Right lung (tissue), 5 donors: ENCODE data around the gene FN3KRP. TPM values are rescaled to one million over a fixed set of nuclear protein-coding genes. Genes with fewer than 3 reads are reported as not detected.
"Not testable (repeated sequence)": the region's sequence is repeated elsewhere in the genome, so short reads cannot be mapped to it uniquely, and the experiment has no call there.

Source experiments
- DNase-seq, 2 donors: peaks; one replicate each; pipeline ENCODE4 v3.0.0-alpha.2; 2013
- polyA plus RNA-seq, 5 donors: library from polyadenylated mRNA; unstranded; fragments of 120-200 nt; gene quantifications; one replicate each; pipeline versions ENCODE4 v1.2.1 to v1.2.3, GENCODE V29; 2013; ENCODE audit warnings: inconsistent platforms in 1 of 5, low replicate concordance in 1 of 5; ENCODE audit not compliant: insufficient read length in 5 of 5, insufficient read depth in 1 of 5

The FN3KRP gene
- polyA plus RNA-seq, 5 donors: 41.8 to 56.7 (median 53.0) TPM

- no peak for DNase-seq
These were observed 24.6 kb downstream of the FN3KRP start for GRCh38 chr17:82740906-82741759.

- DNase-seq: no peak
These were observed 27.1 kb downstream of the FN3KRP start for GRCh38 chr17:82743344-82744219.

- DNase-seq: not testable (repeated sequence)
These were observed 28.2 kb downstream of the FN3KRP start for GRCh38 chr17:82744736-82745135.

GRCh38 chr17:82745524-82745923, 29.0 kb downstream of the FN3KRP start:
- DNase-seq: no peak

GRCh38 chr17:82748756-82749155, 32.2 kb downstream of the FN3KRP start:
- DNase-seq: no peak

GRCh38 chr17:82750241-82750908, 33.9 kb downstream of the FN3KRP start:
- no peak for DNase-seq

GRCh38 chr17:82751171-82751570, 34.7 kb downstream of the FN3KRP start:
- peak in 1 of 2 donors; percentile 61 for DNase-seq

- DNase-seq: peak; percentile 93 to 96
These were observed 35.3 kb downstream of the FN3KRP start, which contains the start of gene TBCD for GRCh38 chr17:82751571-82752370. Gene TBCD (plus strand): TSS chr17:82752065. CDS start chr17:82752194, 129 bp downstream.

- DNase-seq: no peak
These were observed 36.1 kb downstream of the FN3KRP start for GRCh38 chr17:82752371-82753200.

GRCh38 chr17:82753201-82753464, 36.6 kb downstream of the FN3KRP start:
- DNase-seq: no peak

- no peak for DNase-seq
These were observed 38.0 kb downstream of the FN3KRP start for GRCh38 chr17:82754297-82755208.

GRCh38 chr17:82756166-82756565, 39.7 kb downstream of the FN3KRP start:
- DNase-seq: no peak

GRCh38 chr17:82765371-82765770, 48.9 kb downstream of the FN3KRP start:
- DNase-seq: no peak

- no peak for DNase-seq
These were observed 50.7 kb downstream of the FN3KRP start for GRCh38 chr17:82767041-82767754.

GRCh38 chr17:82769041-82769440, 52.5 kb downstream of the FN3KRP start:
- DNase-seq: no peak

GRCh38 chr17:82772026-82772425, 55.5 kb downstream of the FN3KRP start:
- no peak for DNase-seq

GRCh38 chr17:82774456-82774855, 58.0 kb downstream of the FN3KRP start:
- not testable (repeated sequence) for DNase-seq

GRCh38 chr17:82775001-82775823, 58.7 kb downstream of the FN3KRP start:
- peak; percentile 40 to 48 for DNase-seq
